GM18868 (cell line): ENCODE results near the gene AVPR2.

ENCODE experiments used
- ATAC-seq: cut with Tn5 transposase; IDR thresholded peaks from one replicate; pipeline ENCODE4 v1.9.1; 2021; ENCODE audit warnings: mild to moderate bottlenecking, moderate library complexity; ENCODE audit not compliant: unreplicated experiment

The AVPR2 gene

DNA sequence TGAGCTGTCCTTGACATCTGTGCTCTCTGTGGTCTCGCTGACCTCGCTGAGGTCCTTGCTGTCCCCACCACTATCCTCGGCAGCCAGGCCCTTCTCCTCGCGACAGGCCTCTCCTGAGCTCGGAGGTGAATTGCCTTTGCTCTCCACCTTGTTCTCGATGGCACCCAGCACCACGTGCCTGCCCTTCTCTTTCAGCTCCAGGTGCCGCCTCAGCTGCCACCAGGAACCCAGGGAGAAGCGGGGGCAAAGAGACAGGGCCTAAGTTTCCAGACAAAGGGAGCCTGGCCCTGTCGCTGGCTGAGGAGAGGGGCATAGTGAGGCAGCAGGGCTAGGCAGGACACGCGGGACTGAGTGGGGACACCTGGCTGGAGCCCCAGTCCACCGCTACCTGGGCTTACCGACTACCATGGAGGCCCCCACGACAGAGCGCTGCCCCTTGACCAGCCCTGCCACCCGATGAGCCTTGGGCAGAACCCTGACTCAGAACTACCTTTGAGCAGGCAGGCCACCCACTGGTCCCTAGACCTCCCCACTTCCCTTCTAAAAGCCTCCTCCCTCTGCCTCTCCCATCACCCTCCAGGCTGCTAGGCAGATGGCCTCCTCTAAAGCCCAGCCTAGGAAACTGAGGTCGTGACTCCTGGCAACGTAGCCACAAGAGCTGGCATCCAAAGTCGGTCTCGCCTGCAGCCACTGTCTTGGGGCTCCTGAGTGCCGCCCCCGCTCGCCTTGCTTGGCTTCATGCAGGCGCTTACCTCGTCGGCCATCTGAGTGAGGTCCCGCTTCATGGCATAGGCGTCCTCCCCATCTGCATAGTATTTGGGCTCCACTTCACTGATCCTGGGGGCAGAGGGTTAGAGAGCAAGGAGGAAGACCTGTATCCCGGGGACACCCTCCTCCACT lies 25.8 kb downstream of the AVPR2 start:
- ATAC-seq: no peak

DNA sequence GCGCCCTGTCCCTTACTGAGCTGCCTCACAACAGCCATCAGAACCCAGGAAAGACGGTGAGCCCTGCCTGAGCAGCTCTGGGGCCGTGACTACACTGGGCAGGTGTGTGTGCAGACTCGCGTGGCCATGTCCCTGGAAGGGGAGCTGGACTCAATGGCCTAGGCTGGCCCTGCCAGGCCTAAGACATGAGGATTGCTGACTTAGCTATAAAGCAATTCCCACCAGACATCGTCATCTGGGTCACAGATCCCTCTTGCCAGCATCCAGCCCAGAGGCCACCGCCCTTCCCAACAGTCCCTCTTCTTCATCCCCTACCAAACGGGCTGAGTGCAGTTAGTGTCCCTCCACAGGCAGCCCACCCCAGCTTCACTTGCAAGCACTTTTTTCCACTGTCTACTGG lies 26.7 kb downstream of the AVPR2 start:
- ATAC-seq: no peak

DNA sequence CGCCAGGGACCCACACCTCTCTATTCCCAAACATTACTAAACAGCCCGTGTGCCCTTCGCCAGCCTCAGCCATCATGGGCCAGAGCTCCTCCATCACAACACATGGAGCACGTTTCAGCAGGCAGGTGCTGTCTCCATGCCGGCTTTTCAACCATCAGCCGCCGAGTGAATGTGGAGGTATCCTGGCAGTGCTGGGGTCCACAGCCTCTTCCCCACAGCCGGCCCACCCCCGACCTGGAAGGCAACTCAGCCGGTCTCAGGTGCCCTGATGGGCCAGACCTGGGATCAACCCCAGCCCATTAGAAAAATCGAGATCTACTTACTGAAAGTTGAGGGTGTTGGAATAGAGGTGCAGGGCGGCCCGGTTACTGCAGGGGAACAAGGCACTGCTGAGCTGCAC lies 27.3 kb downstream of the AVPR2 start:
- ATAC-seq: no peak

DNA sequence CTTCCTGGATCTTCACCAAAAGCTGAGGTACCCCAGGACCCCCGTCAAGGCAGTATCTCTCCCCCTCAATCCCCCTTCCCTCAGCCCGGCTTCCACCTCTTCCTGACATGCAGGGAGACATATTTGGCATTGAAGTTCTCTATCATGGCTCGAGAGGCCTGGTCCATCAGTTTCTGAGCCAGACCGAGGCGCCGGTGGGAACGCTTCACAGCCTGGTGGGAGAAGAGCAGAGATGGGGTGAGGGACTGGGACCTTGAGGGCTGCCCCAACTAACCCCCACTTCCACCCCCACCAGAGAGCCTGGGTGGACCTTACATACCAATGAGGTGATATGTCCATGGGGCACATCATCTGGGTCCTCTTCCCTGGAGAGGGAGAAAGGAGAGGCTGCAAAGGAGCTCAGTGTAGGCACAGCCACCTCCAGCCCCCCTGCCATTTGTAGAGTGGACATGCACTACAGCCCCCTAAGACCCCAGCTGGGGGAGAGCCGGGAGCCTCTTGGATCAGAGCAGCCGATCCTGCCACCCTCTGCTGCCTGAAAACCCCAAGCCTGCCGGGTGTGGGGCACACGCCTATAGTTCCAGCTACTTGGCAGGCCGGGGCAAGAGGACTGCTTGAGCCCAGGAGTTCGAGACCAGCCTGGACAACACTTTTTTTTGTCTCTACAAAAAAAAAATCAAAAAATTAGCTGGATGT lies 27.9 kb downstream of the AVPR2 start:
- no peak for ATAC-seq

DNA sequence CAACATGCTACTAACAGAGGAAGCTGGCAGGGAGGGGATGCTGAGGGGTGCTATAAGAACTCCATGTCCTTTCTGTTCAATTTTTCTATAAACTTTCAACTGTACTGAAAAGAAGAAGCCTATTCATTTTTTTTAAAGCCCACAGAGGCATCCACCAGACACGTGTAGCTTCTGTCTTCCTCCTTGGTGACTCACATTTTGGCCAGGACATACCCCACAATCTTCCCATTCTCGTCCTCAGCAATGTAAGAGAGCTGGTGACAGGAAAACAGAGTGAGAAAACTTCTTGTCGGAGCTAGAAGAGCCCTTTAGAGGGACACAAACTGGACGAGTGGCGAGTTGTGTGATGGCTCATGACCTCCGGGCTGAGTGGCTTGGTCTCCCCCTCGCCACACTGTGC lies 29.3 kb downstream of the AVPR2 start:
- no peak for ATAC-seq

DNA sequence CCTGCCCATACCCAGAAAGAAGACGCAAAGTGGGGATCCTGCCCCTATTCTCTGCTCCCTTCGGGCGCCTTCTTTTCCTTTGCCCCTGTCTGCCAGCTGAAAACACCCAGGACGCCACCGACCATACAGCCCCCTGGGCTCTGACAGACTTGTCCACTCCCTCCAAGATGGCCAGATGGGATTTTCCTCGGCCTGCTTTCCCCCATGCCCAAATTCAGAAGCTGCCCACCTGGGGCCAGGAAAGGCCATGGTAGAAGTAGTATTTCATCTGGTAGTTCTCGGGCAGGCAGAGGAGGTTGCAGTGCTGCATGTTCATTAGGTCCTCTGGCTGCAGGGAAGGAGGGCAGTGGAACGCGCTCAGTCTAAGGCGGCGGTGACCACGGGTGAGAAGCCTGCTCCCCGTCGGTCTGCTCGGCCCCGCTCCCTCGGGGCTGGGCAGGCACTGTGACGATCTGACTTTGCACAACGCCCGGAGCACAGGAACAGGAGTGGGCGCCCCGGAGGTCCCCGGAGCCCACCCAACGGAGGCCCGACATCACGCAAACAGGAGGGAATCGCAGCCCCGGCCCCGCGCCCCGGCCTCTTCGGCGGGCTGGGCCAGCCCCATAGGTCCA lies 29.8 kb downstream of the AVPR2 start:
- ATAC-seq: peak; percentile 7

DNA sequence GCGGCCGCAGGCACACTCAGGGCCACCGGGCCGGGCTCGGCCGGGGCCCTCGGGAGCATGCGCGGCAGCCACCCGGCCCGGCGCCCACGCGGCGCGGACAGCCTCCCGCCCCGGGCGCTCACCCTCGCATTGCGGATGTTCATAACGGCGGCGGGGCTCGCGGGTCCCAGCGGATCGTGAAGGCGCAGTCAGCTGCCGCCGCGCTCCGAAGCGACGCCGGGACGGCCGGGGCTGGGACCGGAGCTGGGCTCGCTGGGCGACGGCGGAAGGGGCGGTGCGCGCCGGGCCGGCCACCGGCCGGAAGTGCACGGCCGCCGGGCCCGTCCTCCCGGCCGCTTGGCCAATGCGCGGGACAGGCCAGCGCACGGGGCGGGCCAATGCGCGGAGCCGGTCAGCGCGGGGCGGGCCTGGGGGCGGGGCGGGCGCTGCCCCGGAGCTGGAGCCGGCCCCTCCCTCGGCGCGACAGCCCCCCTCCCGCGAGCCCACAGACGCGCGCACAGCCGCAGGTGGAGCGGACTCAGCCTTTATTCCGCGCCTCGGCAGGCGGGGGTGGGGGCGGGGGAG lies 30.4 kb downstream of the AVPR2 start, which contains the start of gene NAA10:
NAA10 (minus strand) TSS at position 276 of the 564 bp plus-strand sequence; CDS start at position 143, 133 bp downstream.
- peak; percentile 87 for ATAC-seq

DNA sequence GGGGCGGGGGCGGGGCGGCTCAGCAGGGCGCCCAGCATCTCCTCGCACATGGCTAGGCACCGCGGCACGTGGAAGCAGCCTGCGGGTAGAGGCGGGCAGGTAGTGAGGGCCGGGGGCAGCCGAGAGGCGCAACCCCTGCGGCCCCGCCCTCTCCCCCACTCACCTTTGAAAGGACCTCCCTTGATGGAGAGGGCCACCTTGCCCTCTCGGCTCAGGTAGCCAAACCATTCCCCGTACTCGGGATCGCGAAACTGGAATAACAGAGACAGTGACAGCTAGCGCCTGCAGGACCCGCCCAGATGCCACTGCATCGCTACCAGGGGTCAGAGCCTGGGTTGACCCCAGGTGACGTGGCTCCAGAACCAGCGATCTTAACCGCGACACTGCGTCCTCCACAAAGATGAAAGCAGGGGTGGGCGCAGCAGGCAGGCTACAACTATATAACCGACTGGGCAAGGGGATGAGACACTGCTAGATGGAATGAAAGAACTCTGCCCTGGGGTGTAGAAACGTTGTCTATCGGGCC lies 30.9 kb downstream of the AVPR2 start:
- peak; percentile 6 for ATAC-seq

DNA sequence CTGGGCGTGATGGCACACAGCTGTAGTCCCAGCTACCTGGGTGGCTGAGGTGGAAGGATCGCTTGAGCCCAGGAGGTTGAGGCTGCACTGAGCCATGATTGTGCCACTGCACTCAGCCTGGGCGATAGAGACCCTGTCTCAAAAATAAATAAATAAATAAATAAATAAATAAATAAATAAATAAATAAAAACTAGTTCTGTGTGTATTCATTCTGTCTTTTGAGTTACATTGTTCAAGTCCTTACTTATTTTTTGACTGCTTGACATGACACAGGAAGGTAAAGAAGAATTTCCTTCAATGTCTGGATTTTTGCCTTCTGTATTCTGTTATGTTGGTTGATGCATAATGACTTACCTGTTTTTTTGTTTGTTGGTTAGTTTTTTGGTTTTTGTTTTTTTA lies 32.6 kb downstream of the AVPR2 start:
- no peak for ATAC-seq

DNA sequence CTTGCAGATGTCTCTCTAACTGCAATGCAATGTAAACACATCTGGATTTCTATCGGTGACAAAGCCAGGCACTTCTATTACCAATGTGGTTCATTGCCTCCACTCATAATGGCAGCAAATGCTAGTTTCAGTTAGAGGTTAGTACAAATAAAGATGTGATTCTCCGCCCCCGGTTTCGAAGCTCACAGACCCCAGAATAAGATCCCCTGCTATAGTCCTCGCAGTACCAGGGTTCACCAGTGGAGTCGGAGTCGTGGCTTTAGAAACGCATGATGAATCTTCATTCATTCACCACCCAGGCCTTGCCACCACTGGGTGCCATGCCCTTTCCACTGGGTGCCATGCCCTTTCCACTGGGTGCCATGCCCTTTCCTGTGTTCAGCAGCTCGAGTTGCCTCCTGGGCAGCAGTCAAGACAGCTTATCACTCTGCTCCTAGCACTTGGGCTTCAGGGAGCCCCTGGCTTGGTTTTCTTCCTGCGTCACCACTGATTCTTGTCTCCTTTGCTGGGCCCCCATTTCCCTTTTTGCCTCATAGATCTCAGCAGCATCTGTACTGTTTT lies 33.8 kb downstream of the AVPR2 start:
- ATAC-seq: no peak

DNA sequence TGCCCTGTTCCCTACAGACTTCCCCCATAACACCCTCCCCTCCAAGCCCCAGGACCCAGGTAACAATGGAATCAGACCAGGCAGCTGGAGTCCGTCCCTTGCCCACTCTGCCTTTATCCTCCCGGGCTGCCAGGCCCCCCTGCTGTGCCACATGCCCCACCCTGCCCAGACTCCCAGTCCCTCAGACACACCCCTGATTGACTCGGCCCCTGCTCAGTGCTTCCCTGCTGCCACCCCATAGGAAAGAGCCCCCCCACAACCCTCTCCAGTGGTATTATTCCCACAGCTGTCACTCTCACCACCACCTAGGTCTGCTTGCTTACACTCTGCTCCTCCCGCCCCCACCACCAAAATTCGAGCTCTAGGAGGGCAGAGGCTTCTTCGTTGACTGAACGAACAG lies 35.1 kb downstream of the AVPR2 start:
- no peak for ATAC-seq

DNA sequence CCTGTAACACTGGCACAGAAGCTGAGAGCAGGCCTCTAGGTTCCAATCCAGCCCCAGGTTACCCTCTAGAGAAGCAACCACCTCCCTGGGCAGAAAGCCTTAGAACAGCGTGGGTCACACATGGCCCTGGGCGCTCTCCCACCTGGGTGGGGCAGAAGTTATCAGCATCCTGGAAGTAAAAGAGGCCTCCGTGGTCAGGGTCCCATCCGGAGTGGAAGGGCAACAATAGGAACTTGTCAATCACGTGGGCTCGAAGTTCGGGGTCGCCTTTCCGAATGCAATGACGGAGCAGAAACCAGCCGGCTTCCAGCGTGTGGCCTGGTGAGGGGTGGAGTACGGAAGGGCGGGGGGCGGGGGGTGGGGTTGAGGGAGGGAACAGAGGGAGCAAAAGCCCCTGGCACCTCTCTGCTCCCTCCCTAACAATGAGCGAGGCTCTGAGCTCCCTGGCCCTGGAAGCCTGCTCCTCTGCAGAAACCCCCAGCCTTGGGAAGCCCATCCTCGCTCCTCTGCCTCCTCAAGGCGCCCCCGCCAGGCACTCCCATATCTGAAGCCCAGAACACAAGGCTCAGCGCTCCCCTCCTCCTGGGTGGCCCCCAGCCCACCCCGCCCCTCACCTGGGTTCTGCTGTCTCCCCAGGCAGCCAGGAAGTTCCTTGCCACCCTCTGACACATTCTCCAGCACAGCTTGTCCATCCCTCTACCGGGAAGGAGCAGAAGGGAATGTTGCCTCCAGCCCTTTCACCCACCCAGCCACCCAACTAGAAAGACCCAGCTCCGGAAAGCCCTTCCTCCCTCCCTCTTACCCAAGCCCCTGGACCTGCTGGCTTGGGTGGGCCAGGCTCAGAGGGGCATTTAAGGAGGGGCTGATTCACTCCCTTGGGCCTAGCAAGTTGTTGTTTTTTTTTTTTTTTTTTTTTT lies 37.1 kb downstream of the AVPR2 start:
- no peak for ATAC-seq

DNA sequence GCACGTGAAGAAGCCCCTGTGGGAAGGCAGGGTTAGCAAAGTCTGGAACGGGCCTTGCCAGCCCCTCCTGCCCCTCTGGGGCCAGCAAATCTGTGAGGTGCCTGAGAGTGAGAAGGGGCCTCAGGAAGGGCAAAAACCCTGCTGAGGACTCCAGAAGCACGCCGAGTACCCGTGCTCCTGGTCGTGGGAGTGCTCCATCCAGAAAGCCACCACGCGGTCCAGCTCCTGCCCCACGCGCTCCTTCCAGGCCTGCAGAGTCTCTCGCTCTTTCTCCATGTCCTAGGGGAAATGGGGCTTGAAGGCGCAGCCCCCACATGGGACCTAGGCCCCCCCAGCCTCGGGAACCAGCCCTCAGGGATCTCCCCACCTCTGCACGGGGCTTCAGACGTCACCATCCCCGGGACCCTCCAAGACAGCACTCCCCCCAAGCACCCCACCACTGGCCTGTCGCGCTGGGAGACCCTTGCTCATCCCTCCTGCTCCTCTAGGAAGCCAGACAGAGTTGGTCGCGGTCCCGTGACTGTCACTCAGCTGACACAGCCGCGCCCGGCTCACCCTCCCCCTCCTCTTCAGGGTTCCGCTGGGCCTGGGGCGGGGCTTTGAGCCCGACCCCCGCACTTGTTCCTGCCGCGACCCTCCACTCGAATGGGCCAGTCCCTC lies 39.8 kb downstream of the AVPR2 start, which contains the start of gene RENBP:
RENBP (minus strand) TSS at position 504 of the 660 bp plus-strand sequence; CDS start at position 471, 33 bp downstream.
- ATAC-seq: no peak

DNA sequence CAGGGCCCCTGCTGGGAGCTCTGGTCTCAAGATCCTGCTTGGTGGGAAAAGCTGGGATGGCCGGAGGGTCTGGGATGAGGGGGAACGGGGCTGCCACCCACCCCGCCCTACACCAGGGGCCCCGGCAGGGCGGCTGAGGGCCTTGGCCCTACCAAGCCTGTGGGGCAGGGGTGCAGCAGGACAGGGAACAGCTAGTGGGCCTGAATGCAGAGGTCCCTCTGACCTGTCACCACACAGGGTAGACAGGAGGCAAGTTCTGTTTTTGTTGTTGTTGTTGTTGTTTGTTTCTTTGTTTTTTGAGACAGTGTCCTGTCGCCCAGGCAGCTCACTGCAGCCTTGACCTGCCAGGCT lies 40.3 kb downstream of the AVPR2 start:
- no peak for ATAC-seq

DNA sequence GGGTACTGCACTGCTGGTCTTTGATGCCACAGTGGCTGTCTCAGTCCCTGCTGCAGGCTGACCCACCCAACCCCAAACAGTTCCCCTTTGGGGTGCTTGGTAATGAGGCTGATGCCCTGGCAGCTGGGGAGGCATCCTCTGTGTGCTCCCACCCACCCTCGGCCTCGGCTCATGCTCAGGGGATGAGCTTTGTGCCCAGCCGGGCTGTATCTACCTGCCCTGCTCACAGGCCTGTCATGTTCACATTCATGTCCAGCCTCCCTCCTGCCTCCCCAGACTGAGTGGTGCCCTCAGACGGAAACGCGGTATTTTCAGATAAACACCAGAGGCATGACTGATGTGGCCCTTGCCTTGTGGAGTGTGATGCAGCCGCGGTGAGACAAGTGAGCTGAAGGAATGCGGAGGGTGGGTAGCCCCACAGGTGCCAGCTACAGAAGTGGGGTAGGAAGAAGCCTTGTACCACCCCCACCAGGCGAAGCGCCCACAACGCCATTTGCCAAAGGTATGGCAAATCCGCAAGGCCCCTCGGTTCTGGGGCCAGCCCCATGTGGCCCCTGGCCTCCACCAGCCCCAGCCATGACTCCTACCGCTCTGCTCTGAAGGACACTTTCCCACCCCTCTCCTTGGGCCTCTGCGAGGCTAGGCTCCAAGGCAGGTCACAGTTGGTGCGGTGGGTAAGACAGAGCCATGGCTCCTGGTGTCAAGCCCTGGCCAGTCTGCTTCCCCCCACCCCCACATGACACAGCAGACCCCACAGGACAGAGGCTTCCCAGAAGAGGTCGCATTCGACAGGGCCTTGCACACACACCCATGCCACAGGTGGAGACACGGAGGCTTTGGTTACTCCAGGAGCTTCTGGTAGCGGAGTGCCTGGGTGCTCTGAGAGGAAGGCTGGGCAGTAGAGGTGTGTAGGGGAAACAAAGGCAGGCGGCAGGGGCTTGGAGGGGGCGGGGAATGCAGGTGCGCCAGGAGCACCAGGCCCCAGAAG lies 41.8 kb downstream of the AVPR2 start:
- no peak for ATAC-seq

DNA sequence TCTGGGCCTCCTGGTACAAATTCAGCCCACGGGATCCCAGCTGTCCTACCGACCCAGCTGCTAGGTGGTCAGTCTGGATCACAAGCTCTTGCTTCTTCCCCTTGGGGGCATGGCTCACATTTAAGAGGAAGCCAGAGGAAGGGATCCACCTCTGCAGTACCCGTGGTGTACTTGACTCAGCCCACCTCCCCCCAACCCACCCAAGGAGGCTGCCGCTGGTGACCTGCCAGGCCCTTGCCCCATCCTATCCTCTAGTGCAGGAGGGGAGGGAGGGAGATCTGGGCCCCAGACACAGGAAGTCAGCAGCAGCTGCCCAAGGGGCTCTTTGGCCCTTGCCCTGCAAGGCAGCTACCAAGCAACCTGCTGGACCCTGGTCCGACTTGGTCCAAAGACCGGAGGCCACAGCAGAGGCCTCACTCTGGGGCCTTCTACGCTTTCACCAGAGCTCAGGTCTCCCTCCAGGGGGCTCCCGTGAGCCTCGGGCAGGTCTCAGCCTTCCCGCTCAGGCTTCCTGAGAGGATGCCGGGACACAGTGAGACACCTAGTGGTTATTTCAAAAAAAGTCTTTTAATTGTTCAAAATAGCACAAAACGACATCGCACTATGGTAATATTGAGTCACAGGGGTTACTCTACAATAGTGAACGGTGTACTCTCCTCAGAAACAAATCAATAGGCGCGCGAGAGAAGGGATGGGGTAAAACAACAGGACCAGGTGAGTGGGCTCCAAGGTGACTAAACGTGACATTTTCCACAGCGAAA lies 42.7 kb downstream of the AVPR2 start:
- ATAC-seq: no peak

DNA sequence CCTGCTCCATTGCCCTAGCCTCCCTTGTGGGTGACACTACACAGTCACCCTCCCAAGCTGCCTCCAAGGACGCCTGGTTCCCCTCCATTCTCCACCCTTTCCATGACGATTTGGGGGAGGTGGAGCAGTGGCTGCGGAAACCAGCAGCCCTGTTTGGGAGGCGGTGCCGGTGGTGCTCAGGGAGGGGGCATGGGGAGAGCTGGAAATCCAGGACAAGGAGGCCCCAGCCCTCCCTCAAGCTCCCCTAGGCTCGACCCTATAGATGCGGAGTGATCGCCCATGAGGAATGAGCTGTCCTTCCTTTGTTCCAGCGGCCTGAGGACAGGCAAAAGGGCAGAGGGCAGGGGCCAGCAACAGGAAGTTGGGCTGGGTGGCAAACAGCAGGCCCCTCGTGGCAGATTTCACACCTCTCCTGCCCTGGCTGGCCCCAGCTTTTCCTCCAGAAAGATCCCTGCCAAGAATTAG lies 43.6 kb downstream of the AVPR2 start:
- ATAC-seq: no peak
